ENCODE data around the gene CNTN6. TPM values are rescaled to one million over a fixed set of nuclear protein-coding genes. Genes with fewer than 3 reads are reported as not detected.

CNTN6 gene
- total and polyA plus RNA-seq, 2 of the 13 experiments (the other 11 are each of a cell fraction or from before 2014, with no cell fraction given), result not detected

DNA sequence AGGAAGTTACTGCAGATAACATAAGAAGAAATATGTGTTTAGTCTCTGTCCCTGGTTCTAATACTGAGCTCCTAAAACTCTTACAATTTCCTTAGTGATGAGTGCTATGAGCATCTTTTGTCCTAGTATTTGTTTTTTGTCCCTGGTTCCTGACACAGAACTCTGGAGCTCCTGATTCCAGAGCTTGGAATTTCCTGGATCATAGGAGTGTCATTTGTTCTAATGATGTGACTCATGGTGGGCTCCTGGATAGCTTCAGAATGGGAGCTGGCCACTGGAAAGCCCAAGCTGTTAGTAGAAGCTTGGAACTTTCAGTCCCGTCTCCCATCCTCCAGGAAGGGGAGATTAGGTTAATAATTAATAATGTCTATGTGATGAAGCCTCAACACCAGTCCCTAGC lies 98.2 kb downstream of the CNTN6 start:
- Histone ChIP-seq H3K4me3 (replicated peaks in 1 of 3; ENCODE audit: insufficient read depth in 1 of 3, low read depth in 2 of 3, low read length in 3 of 3) (no peak overlapping the region), H3K27me3 (ENCODE audit: control insufficient read depth in 1 of 2, insufficient read depth in 2 of 2, low read length in 2 of 2) (no peaks in the 10 kb centered on the region), H2AFZ (ENCODE audit: low read length) (no peak overlapping the region), H3K4me1 (ENCODE audit: insufficient read depth, low read length) (no peaks in the 10 kb centered on the region), H4K20me1 (ENCODE audit: insufficient read depth, low read length) (no peaks in the 10 kb centered on the region), H3K27ac (ENCODE audit: extremely low read length, insufficient read depth, low read length) (no peak overlapping the region), H3K4me2 (ENCODE audit: low read depth, low read length) (no peak overlapping the region), H3K36me3 (replicated peaks in 1 of 2; ENCODE audit: control insufficient read depth in 1 of 2, insufficient read depth in 2 of 2, low read length in 2 of 2) (no peaks in the 10 kb centered on the region), H3K9ac (ENCODE audit: insufficient read depth, low read depth, low read length) (no peak overlapping the region), H3K79me2 (ENCODE audit: insufficient read depth, low read length) (no peaks in the 10 kb centered on the region), H3K9me3 (ENCODE audit: low read length) (peaks cover 88% of the 10 kb centered on the region)
- DNase-seq (ENCODE audit: low spot score), result no peak
- in situ Hi-C loops (cut with HindIII; ENCODE audit: extremely low pct_ligation_motif_present, low pct_unique_long_range_greater_than_20kb), result no loop called here
- WGBS (ENCODE audit: low lambda C conversion rate), result 0% methylated on average over 1 of the region's 1 CpG
- no peak for ATAC-seq
- POLR2A ChIA-PET, result no interaction called here
- CTCF ChIA-PET (ENCODE audit: low intra/inter-chr PET ratio, low total read pairs), result no interaction called here
- FAIRE-seq, result no peak
- BruUV-seq (replicated peaks), result no TSS peak
- intact Hi-C loops (cut with micrococcal nuclease; ENCODE audit: unreplicated experiment), result no loop called here
- TF ChIP-seq ZBTB42 (CRISPR knock-in tag; IDR thresholded peaks at IDR 0.05) (no peak), ZNF556 (CRISPR knock-in tag; IDR thresholded peaks at IDR 0.05; ENCODE audit: borderline replicate concordance) (no peak), KLF6 (CRISPR knock-in tag; IDR thresholded peaks at IDR 0.05) (no peak), PREB (CRISPR knock-in tag; IDR thresholded peaks at IDR 0.05) (no peak), FOXA1 (IDR thresholded peaks at IDR 0.05) (no peak), FOXA1 (CRISPR knock-in tag; IDR thresholded peaks at IDR 0.05) (no peak), NR2F6 (IDR thresholded peaks at IDR 0.05) (no peak), NR2F6 (CRISPR knock-in tag; IDR thresholded peaks at IDR 0.05) (no peak), ZBTB8A (CRISPR knock-in tag; IDR thresholded peaks at IDR 0.05; ENCODE audit: borderline replicate concordance, low read depth) (no peak), TRIM24 (CRISPR knock-in tag; IDR thresholded peaks at IDR 0.05) (no peak), KLF13 (CRISPR knock-in tag; IDR thresholded peaks at IDR 0.05) (no peak), ZNF275 (CRISPR knock-in tag; IDR thresholded peaks at IDR 0.05; ENCODE audit: borderline replicate concordance) (no peak), ZBTB46 (CRISPR knock-in tag; IDR thresholded peaks at IDR 0.05; ENCODE audit: borderline replicate concordance) (no peak), ZNF10 (CRISPR knock-in tag; IDR thresholded peaks at IDR 0.05; ENCODE audit: borderline replicate concordance, low read depth) (no peak)
- TF ChIP-seq, protein P1, sequence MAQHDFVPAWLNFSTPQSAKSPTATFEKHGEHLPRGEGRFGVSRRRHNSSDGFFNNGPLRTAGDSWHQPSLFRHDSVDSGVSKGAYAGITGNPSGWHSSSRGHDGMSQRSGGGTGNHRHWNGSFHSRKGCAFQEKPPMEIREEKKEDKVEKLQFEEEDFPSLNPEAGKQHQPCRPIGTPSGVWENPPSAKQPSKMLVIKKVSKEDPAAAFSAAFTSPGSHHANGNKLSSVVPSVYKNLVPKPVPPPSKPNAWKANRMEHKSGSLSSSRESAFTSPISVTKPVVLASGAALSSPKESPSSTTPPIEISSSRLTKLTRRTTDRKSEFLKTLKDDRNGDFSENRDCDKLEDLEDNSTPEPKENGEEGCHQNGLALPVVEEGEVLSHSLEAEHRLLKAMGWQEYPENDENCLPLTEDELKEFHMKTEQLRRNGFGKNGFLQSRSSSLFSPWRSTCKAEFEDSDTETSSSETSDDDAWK (CRISPR knock-in tag; IDR thresholded peaks at IDR 0.05), result no peak
- TF ChIP-seq, protein P2, sequence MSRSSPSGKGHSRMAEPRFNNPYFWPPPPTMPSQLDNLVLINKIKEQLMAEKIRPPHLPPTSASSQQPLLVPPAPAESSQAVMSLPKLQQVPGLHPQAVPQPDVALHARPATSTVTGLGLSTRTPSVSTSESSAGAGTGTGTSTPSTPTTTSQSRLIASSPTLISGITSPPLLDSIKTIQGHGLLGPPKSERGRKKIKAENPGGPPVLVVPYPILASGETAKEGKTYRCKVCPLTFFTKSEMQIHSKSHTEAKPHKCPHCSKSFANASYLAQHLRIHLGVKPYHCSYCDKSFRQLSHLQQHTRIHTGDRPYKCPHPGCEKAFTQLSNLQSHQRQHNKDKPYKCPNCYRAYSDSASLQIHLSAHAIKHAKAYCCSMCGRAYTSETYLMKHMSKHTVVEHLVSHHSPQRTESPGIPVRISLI (CRISPR knock-in tag; IDR thresholded peaks at IDR 0.05; ENCODE audit: borderline replicate concordance), result no peak
